Urinary bladder (tissue), 4 donors: ENCODE data around the gene ARVCF. TPM values are rescaled to one million over a fixed set of nuclear protein-coding genes. Genes with fewer than 3 reads are reported as not detected.
"Not testable (repeated sequence)": the region's sequence is repeated elsewhere in the genome, so short reads cannot be mapped to it uniquely, and the experiment has no call there.

Experiments
- DNase-seq: peaks from one replicate; pipeline ENCODE4 v3.0.0-alpha.2; 2015; ENCODE audit errors: extremely low spot score
- H3K27ac ChIP-seq: one replicate; pipeline ENCODE4 v1.5.1; 2013; ENCODE audit warnings: low read depth, mild to moderate bottlenecking, moderate library complexity
- H3K36me3 ChIP-seq: one replicate; pipeline ENCODE4 v1.6.1; 2013; ENCODE audit warnings: mild to moderate bottlenecking, moderate library complexity; ENCODE audit not compliant: insufficient read depth
- H3K4me1 ChIP-seq: one replicate; pipeline ENCODE4 v1.6.1; 2013; ENCODE audit warnings: mild to moderate bottlenecking, moderate library complexity; ENCODE audit not compliant: insufficient read depth
- H3K4me3 ChIP-seq: one replicate; pipeline ENCODE4 v1.5.1; 2013; ENCODE audit warnings: low read depth, low read length
- WGBS: extraction: QIAGEN DNeasy Blood & Tissue Kit; methylation state at CpG from one replicate; pipeline ENCODE4 v1.1.7; 2013; 5-methylcytosine and 5-hydroxymethylcytosine counted together
- polyA plus RNA-seq: library from polyadenylated mRNA; stranded (reverse); fragments of 200-250 nt; gene quantifications from one replicate; pipeline ENCODE4 v1.2.3, GENCODE V29; 2013
- total RNA-seq: library from RNA; depleted of rRNA; stranded (reverse); fragments of >200 nt; gene quantifications from one replicate; pipeline ENCODE4 v1.2.3, GENCODE V29; 2014
- donor health status: healthy with polysubstance abuse.
- donor health status: healthy.

Gene ARVCF
- total and polyA plus RNA-seq, 2 donors, result 15.4 to 16.0 TPM

DNA sequence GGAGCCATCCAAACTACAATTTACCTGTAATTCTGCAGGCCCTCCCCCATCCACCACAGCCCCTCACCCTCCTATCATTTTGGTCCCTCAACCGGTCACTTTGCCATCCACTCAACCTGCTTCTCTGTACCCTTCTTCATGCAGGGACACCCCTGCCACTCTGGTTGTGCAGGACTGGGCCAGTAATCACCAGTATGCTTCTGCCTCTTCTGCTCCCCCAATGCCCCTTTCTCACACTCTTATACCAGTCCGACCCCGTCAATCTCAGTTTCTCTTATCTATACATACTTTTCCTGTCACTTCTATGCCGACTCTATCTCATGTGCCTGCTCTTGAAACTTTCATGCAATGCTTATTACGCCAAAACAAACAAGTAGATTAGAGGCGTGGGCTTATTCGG is 80.1 kb downstream of the ARVCF start:
- Histone ChIP-seq H3K4me1 (peaks cover 3% of the 10 kb centered on the region), H3K4me3 (no peak overlapping the region), H3K36me3 (no peaks in the 10 kb centered on the region), H3K27ac (no peak overlapping the region)
- no peak for DNase-seq
- WGBS, result 95% methylated on average over 7 of the region's 7 CpGs

DNA sequence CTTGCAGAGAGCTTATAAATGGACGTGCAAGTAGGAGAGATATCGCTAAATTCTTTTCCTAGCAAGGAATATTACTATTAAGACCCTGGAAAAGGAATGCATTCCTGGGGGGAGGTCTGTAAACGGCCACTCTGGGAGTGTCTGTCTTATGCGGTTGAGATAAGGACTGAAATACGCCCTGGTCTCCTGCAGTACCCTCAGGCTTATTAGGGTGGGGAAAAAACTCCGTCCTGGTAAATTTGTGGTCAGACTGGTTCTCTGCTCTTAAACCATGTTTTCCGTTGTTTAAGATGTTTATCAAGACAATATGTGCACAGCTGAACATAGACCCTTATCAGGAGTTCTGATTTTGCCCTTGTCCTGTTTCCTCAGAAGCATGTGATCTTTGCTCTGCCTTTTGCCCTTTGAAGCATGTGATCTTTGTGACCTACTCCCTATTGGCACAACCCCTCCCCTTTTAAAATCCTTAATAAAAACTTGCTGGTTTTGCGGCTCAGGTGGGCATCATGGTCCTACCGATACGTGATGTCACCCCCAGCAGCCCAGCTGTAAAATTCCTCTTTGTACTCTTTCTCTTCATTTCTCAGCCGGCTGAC is 81.4 kb downstream of the ARVCF start:
- not testable (repeated sequence) for H3K27ac ChIP-seq, H3K4me3 ChIP-seq, DNase-seq, H3K4me1 ChIP-seq, H3K36me3 ChIP-seq
- WGBS, result 88% methylated on average over 11 of the region's 11 CpGs

GRCh38 chr22:19933341-19934241 is 83.0 kb downstream of the ARVCF start:
- WGBS, result 88% methylated on average over 9 of the region's 9 CpGs
- H3K27ac ChIP-seq, result no peak overlapping the region
- DNase-seq, result no peak
- no peaks in the 10 kb centered on the region for H3K36me3 ChIP-seq
- H3K4me1 ChIP-seq, result no peaks in the 10 kb centered on the region
- no peak overlapping the region for H3K4me3 ChIP-seq

- Histone ChIP-seq H3K4me3 (no peak overlapping the region), H3K4me1 (no peaks in the 10 kb centered on the region), H3K36me3 (no peaks in the 10 kb centered on the region), H3K27ac (no peak overlapping the region)
- 78% methylated on average over 12 of the region's 12 CpGs for WGBS
- DNase-seq, result no peak
Observed at GRCh38 chr22:19932367-19933206, 84.0 kb downstream of the ARVCF start.

DNA sequence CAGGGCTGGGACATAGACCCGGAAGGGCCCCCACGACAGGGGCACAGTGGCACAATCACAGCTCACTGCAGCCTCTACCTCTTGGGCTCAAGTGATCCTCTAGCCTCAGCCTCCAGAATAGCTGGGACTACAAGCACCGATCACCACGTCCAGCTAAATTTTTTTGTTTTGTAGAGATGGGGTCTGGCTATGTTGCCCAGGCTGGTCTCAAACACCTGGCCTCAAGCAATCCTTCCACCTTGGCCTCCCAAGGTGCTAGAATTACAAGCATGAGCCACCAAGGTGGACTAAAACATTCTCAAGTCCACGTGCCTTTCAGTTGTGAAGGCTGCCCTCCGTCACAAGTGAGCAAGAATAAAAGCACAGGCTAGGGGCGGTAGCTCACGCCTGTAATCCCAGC is 85.1 kb downstream of the ARVCF start:
- no peaks in the 10 kb centered on the region for H3K36me3 ChIP-seq
- WGBS, result 97% methylated on average over 8 of the region's 8 CpGs
- H3K4me3 ChIP-seq, result no peak overlapping the region
- no peak for DNase-seq
- no peaks in the 10 kb centered on the region for H3K4me1 ChIP-seq
- no peak overlapping the region for H3K27ac ChIP-seq

GRCh38 chr22:19930551-19931486 is 85.8 kb downstream of the ARVCF start:
- DNase-seq, result no peak
- H3K4me1 ChIP-seq, result no peaks in the 10 kb centered on the region
- H3K36me3 ChIP-seq, result no peaks in the 10 kb centered on the region
- no peak overlapping the region for H3K4me3 ChIP-seq
- WGBS, result 90% methylated on average over 21 of the region's 21 CpGs
- no peak overlapping the region for H3K27ac ChIP-seq

- Histone ChIP-seq H3K36me3 (no peaks in the 10 kb centered on the region), H3K4me3 (no peak overlapping the region), H3K27ac (no peak overlapping the region), H3K4me1 (no peaks in the 10 kb centered on the region)
- DNase-seq, result no peak
- 93% methylated on average over 21 of the region's 21 CpGs for WGBS
Observed at GRCh38 chr22:19929586-19930550, 86.8 kb downstream of the ARVCF start.

DNA sequence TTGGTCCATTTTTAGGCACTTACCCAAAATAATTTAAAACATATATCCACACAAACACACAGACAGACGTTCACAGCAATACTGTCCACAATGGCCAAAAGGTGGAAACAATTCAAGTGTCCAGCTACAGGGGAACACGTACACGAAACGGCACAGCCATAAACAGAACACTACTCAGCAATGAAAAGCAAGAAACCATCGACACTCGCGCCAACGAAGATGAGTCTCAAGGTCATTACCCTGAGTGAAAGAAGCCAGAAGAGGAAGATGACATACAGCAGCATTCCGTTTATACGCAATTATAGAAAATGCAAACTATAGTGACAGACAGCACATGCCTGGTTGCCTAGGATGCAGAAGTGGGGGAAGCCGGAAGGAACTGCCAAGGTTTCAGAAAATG is 88.4 kb downstream of the ARVCF start:
- no peak for DNase-seq
- H3K36me3 ChIP-seq, result no peaks in the 10 kb centered on the region
- H3K27ac ChIP-seq, result no peak overlapping the region
- no peaks in the 10 kb centered on the region for H3K4me1 ChIP-seq
- WGBS, result 82% methylated on average over 11 of the region's 11 CpGs
- H3K4me3 ChIP-seq, result no peak overlapping the region

- no peak overlapping the region for H3K4me3 ChIP-seq
- DNase-seq, result no peak
- no peak overlapping the region for H3K27ac ChIP-seq
- H3K36me3 ChIP-seq, result no peaks in the 10 kb centered on the region
- no peaks in the 10 kb centered on the region for H3K4me1 ChIP-seq
- 90% methylated on average over 7 of the region's 7 CpGs for WGBS
Observed at GRCh38 chr22:19927696-19928095, 88.9 kb downstream of the ARVCF start.

DNA sequence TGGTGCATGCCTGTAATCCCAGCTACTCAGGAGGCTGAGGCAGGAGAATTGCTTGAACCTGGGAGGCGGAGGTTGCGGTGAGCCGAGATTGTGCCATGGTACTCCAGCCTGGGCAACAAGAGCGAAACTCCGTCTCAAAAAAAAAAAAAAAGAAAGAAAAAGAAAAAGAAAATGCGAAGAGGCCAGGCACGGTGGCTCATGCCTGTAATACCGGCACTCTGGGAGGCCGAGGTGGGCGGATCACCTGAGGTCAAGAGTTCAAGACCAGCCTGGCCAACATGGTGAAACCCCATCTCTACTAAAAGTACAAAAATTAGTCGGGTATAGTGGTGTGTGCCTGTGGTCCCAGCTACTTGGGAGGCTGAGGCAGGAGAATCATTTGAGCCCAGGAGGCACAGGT is 90.6 kb downstream of the ARVCF start:
- not testable (repeated sequence) for H3K4me3 ChIP-seq, H3K4me1 ChIP-seq, H3K36me3 ChIP-seq, H3K27ac ChIP-seq, DNase-seq
- 88% methylated on average over 11 of the region's 11 CpGs for WGBS

GRCh38 chr22:19923914-19924513 is 92.6 kb downstream of the ARVCF start:
- no peak overlapping the region for H3K4me3 ChIP-seq
- 88% methylated on average over 12 of the region's 12 CpGs for WGBS
- H3K27ac ChIP-seq, result no peak overlapping the region
- no peaks in the 10 kb centered on the region for H3K36me3 ChIP-seq
- no peak for DNase-seq
- no peaks in the 10 kb centered on the region for H3K4me1 ChIP-seq
